GM18519 (cell line): Measurements from ENCODE around the gene FEV.

Source experiments
- ATAC-seq: cut with Tn5 transposase; IDR thresholded peaks from one replicate; pipeline ENCODE4 v1.9.1; 2021; ENCODE audit warnings: mild to moderate bottlenecking, moderate library complexity; ENCODE audit not compliant: unreplicated experiment, low FRiP score

Gene FEV

GRCh38 chr2:218985021-218985324 is at the start of gene FEV:
Gene FEV, minus strand, starts transcription at chr2:218985184. Its CDS starts 109 bp downstream, at chr2:218985075.
- no peak for ATAC-seq

GRCh38 chr2:219032051-219032745 is 47.2 kb upstream of the FEV start:
- ATAC-seq: no peak

GRCh38 chr2:219031005-219031738 is 46.2 kb upstream of the FEV start:
- no peak for ATAC-seq

- ATAC-seq: no peak
These were observed 45.4 kb upstream of the FEV start for GRCh38 chr2:219030177-219030940.

- ATAC-seq: no peak
These were observed 44.8 kb upstream of the FEV start for GRCh38 chr2:219029829-219030165.

GRCh38 chr2:219028996-219029828 is 44.2 kb upstream of the FEV start:
- no peak for ATAC-seq

- no peak for ATAC-seq
These were observed 43.2 kb upstream of the FEV start for GRCh38 chr2:219028141-219028540.

GRCh38 chr2:219027511-219028055 is 42.6 kb upstream of the FEV start:
- ATAC-seq: no peak

GRCh38 chr2:219026946-219027345 is 42.0 kb upstream of the FEV start:
- ATAC-seq: no peak

GRCh38 chr2:219025637-219026585 is 40.9 kb upstream of the FEV start:
- ATAC-seq: no peak

- ATAC-seq: no peak
These were observed 39.1 kb upstream of the FEV start for GRCh38 chr2:219024059-219024458.

- no peak for ATAC-seq
These were observed 38.1 kb upstream of the FEV start for GRCh38 chr2:219023045-219023605.

GRCh38 chr2:219022616-219023015 is 37.6 kb upstream of the FEV start:
- ATAC-seq: no peak

- no peak for ATAC-seq
These were observed 37.1 kb upstream of the FEV start for GRCh38 chr2:219022041-219022440.

- ATAC-seq: no peak
These were observed 36.6 kb upstream of the FEV start for GRCh38 chr2:219021591-219021990.

GRCh38 chr2:219020604-219021365 is 35.8 kb upstream of the FEV start:
- no peak for ATAC-seq

- ATAC-seq: no peak
These were observed 34.5 kb upstream of the FEV start for GRCh38 chr2:219019436-219019835.

- ATAC-seq: no peak
These were observed 33.7 kb upstream of the FEV start for GRCh38 chr2:219018726-219019125.
